Loucy (cell line): ENCODE data around the gene SLFN12.

Source experiments
- CTCF ChIP-seq: fragments of 200-600 bp; sonication (generic); conservative IDR thresholded peaks from 2 replicates; pipeline ENCODE4 v1.5.1; 2014; ENCODE audit warnings: mild to moderate bottlenecking, antibody characterized with exemption, low read length
- EZH2phosphoT487 ChIP-seq: fragments of 200-600 bp; IDR thresholded peaks from 2 replicates; pipeline ENCODE4 v1.6.1; 2018; ENCODE audit warnings: antibody characterized with exemption, mild to moderate bottlenecking, moderate library complexity, borderline replicate concordance

GRCh38 chr17:35448214-35448898 is 16.1 kb upstream of the SLFN12 start, which contains the start of gene SLFN13:
- no peak for TF ChIP-seq CTCF
- no peak for TF ChIP-seq EZH2phosphoT487
